NCI-H2029 (cell line): ENCODE measurements around the gene LASP1.
A peak's percentile ranks its signal among the peaks of the same experiment; 100 is the strongest.

Source experiments
- DNase-seq: peaks from one replicate; lab custom pipeline; 2025; lab: John Stamatoyannopoulos, UW

LASP1 gene

GRCh38 chr17:38870259-38871165, 654 bp downstream of the LASP1 start:
- no peak for DNase-seq

DNA sequence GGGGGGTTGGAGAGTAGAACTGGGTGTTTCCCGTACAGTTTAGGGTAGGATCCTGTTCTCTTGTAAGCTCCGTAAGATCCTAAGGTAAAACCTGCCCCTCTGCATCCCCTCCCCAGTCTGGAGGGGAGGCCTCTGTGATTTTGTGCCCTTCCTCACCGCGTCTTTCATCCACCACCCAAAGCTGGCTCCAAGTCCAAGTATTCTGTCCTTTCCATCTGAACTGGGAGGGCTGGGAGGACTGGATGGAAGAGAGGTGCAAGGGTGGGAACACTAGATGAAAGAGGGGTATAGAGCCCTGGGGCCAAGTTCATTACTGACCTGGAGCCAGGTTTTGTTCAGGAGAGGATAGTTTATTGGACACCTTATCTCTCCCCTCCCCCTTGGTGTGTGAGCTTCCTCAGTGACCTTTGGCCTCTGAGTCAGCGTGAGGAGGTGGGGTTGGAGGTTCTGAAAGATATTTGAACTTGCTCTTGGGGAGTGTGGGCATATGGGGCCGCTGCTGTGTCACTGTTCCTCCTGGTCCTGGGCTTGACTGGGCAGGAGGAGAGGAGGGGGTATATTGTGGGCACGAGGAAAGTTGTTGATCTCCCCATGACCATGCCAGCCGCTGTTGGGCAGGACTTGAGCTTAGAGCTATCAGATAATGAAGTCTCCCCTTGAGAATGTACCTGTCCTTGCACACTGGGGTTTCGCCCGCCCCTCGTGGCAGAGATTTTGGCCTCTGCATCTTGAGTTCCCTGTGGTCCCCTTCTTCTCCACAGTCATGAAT, 1.6 kb downstream of the LASP1 start:
- peak; percentile 48 for DNase-seq

- DNase-seq: no peak
Observed at GRCh38 chr17:38872027-38872511, 2.2 kb downstream of the LASP1 start.

GRCh38 chr17:38872671-38873385, 3.0 kb downstream of the LASP1 start:
- DNase-seq: peak; percentile 82

DNA sequence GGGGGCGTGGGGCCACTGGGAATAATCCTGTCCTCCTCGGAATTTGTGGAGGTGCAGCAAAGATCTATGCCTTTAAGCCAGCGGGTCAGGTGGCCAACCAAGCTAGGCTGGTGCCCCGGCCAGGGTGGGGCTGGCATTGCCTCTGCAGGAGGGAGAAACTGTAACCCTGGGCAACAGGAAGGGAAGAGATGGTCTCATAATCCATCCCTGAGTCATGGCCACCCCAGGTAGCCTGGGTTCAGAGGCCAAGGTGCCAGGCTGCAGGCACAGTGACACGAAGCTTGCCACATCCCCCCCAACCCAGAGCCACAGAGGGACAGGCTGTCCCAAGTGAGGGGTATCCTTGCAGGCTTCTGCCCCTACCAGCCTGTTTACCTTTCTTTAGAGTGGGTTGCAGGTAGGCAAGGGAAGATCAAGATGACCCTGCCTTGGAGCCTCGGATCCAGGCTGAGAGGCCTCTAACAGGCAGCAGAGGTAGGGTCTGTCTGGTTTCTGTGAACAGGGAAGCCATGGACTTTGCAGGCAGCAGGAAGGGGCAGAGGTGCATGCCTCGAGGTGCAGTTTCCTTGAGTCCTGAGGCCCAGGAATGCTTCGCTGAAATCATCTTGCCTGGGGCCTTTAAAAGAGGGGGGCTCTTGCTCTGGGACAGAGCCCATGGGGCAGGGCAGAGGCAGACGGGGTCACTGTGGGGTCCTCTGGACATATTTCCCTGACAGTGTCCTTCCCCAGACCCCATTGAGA, 4.0 kb downstream of the LASP1 start:
- no peak for DNase-seq

DNA sequence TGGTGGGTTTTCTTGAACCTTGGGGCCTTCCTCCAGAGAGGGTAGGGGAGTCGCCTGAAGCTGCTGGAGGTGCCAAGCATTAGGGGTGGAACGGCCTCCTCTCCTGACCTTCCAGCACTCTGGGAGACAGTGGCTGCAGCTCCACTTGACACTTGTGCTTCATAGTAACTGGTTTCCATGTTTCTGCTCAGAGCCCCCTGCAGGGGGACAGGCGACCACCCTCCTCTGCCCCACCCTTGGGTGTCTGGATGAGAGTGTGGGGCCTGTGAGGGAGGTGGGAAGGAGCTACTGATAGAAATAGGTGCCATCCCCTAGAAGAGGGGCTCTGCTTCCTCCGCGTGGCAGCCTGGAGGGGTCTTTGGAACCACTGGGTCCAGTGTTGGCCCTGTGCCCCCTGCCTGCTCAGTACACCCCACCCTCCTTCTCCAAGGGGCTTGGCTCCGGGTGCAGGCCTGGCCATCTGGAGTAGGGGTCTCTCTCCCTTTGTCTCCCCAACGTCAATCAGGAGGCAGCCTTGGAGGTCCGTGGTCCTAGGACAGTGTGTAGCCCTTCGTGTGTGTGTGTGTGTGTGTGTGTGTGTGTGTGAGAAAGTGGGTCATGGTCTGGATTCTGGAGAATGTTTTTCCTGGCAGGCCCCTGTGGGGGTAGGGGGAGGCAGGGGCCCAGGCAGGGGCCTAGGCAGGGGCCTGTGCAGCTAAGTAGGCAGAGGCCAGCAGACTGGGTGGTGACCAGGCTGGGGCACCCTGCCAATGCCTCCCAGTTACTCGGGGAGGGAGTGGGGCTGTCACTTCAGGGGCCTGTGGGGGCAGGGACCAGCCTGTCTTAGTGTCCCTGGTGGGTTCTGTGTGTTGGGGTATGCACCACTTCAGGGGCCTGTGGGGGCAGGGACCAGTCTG, 4.9 kb downstream of the LASP1 start:
- DNase-seq: no peak

DNA sequence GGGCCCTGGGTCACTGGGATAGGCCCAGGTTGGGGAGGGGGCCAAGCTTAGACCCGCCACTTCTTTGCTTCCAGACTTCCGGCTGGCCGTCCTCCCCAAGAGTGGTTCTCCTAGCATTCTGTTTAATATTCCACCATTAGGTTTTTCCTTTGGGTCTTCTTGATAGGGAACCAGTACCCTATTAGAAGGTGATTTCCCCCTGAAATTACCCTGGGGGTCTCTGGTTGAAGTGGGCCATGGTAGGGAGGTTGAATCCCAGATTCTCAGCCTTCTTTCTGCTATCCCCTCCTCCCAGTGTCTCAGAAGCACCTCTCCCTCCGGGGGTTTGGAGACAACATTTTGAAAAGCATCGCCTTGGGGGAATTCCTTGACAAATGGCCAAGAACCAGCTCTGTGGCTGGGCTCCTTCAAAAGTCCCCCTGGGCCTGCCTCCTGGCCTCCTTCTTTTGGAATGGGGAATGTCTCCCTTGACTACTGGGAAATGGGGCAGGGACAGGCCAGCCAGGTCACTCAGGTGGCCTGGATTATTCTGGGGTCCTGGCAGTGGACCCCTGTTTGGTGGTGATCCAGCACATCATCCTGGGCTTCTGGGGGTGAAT, 5.7 kb downstream of the LASP1 start:
- no peak for DNase-seq

DNA sequence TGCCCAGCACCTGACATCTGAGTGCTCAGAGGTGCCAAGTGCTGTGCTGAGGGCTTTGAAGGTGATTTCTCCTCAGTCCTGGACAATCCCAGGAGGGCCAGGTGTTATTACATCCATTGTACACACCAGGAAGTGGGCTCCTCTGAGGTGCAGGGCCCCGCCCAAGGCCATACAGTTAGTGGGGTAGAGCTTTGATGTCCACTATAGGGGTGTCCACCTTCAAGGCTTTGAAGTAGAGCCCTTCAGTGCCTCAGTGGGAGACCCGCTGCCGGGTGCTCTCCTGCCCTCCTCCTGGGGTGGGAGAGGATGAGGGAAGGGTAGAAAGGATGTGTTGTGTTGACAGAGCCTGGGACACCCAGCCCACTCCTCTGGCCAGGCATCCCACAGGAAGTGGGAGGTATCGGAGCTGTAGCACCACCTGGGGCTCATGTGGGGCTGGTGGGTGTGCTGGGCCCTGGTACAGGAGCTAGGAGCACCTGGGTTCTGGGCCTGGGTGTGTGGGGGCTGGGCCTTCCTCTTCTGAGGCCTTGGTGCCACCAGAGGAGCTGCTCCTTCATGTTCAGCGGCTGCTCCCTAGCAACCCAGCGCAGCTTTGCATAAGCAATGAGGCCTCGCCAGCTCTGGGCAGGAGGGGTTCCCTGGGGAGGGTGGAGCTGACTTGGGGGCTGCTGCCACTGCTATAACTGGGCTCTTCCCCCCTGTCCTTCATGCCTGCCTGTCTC, 7.4 kb downstream of the LASP1 start:
- peak; percentile 53 for DNase-seq

DNA sequence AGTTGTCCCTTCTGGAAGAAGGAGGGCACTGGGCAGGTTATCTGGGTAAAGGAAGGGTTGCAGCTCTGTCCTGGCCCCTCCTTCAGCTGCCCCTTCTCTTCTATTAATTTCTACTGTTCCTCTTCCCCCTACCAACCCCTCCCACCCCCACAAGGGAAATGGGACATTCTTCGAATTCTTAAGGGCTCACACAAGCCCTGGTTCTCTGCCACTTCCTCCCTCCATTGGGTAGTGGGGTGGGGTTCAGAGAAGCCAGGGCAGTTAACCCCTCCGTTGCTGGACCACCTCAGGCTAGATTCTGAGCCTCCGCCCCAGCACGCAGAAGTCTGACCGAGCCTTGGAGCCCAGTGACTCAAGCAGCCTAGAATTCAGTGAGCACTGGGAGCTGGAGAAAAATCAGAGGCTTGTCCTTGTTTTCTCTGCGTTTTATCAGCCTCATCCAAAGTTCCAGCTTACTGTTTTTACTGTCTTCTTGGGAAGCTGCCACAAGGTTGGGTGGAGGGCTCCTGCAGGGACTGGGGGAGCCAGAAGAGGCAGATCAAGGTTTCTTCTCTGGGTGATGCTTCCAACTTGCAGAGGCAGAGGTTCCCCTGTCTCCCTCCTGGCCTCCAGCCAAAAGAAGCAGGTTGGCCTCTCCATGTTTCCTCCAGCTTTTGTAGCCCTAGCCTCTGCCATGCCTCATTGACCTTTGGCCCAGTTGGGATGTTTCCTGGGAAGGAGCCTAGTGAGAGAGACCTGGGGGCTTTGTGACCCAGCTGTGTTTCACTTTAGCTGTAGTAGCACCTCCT, 10.2 kb downstream of the LASP1 start:
- DNase-seq: peak; percentile 25

GRCh38 chr17:38881600-38882191, 11.8 kb downstream of the LASP1 start:
- DNase-seq: no peak

DNA sequence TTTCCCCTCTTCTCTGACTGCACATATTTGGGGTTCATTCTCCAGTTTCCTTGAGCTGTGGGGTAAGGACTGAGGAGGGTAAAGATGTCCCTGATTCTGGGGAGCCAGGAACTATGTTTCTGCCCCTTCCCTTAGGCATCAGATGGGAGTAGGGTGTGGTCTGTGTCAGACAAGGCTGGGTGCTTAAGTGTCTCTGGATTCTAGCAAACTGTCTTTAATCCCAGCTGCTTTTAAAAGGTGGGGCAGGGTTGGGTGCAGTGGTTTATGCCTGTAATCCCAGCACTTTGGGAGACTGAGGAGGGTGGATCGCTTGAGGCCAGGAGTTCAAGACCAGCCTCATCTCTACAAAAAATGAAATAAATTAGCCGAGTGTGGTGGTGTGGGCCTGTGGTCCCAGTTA, 13.0 kb downstream of the LASP1 start:
- DNase-seq: no peak

DNA sequence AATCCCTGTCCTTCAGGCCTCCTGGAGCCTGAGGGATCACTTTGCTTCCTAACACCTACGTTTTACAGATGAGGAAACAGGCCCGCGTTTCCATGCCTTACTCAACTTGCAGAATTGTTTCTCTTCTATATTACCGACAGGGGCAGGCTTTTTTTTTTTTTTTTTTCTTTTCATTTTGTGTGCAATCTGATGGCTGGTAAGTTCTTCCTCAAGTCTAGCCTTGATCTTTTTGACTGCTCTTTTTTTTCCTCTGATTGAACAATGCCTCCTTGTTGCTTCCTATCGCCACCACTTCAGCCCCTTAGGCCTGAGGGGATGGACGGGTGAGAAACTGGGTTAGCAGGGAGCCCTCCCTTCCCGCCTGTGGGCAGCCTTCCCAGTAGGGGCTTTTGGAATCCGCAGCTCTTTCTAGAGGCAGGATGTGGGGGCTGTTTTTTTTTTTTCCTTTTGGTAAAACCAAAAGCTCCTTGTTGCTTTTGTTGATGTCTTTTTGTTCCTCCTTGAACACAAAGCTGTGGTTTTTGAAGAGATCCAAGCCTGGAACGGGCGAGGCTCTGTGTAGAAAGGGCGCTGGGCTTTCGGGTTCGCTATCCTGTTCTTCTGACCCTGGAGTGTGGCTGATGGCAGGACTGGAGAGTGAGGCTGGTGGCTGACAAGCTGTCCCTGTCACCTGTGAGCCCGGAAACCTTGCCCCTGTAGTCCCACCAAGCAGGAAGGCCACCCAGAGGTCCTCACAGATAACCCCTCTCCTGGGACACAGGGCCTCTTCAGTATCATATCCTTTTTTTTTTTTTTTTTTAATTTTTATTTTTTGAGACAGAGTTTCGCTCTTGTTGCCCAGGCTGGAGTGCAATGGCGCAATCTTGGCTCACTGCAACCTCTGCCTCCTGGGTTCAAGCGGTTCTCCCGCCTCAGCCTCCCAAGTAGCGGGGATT, 14.0 kb downstream of the LASP1 start:
- DNase-seq: no peak

- DNase-seq: no peak
Observed at GRCh38 chr17:38885044-38885727, 15.3 kb downstream of the LASP1 start.

- DNase-seq: no peak
Observed at GRCh38 chr17:38885728-38886642, 16.1 kb downstream of the LASP1 start.

DNA sequence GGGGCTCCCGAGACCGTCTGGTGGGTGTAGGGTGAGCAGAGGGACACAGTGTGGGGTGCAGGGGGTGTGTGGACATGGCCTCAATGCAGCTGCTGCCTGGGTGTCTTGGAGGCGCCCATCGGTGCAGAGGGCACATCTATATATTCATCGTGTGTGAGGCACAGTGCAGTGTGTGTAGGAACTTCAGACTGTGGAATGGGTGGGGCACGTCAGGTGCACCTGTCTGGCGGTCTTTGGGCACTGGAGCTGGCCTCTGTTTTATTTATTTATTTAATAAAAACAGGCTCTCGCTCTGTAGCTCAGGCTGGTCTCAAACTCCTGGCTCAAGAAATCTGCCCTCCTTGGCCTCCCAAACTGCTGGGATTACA, 16.8 kb downstream of the LASP1 start:
- no peak for DNase-seq

GRCh38 chr17:38888842-38889241, 19.0 kb downstream of the LASP1 start:
- DNase-seq: no peak
